G401 (cell line): ENCODE measurements around the gene ANGEL2. TPM values are rescaled to one million over a fixed set of nuclear protein-coding genes. Genes with fewer than 3 reads are reported as not detected.

Experiments used
- total RNA-seq: library from RNA; depleted of rRNA; stranded (reverse); fragments of >200 nt; shearing (Covaris generic); gene quantifications from 2 replicates; pipeline ENCODE4 v1.2.3, GENCODE V29; 2014; rRNA removed

Gene ANGEL2
- total RNA-seq, 1 experiment from 2014 or later, result 41.8 TPM

Other genes with a start within 250 kb of the ANGEL2 start
- 74.3 and 107 TPM in 2 replicates for gene NSL1, start 224.1 kb downstream of the ANGEL2 start, total RNA-seq
- gene TATDN3, start 224.0 kb downstream of the ANGEL2 start, total RNA-seq, result 12.2 and 15.1 TPM in 2 replicates
- gene SPATA45, start 168.2 kb downstream of the ANGEL2 start, total RNA-seq, result not detected in 2 replicates
- gene FLVCR1, start 157.6 kb downstream of the ANGEL2 start, total RNA-seq, result 17.0 and 20.3 TPM in 2 replicates
- gene VASH2, start 65.3 kb downstream of the ANGEL2 start, total RNA-seq, result 0.68 and 1.1 TPM in 2 replicates
- gene RPS6KC1, start 35.4 kb upstream of the ANGEL2 start, total RNA-seq, result 13.8 and 25.6 TPM in 2 replicates